GM12874 (cell line): ENCODE results near the gene CD200.

ENCODE experiments used
- TF ChIP-seq, protein P1 (sequence below): IDR thresholded peaks from 2 replicates; pipeline ENCODE4 v1.5.1; 2011; ENCODE audit warnings: low read depth, mild to moderate bottlenecking, control low read depth, low read length, moderate library complexity; ENCODE audit not compliant: insufficient read depth

Gene CD200, protein sequence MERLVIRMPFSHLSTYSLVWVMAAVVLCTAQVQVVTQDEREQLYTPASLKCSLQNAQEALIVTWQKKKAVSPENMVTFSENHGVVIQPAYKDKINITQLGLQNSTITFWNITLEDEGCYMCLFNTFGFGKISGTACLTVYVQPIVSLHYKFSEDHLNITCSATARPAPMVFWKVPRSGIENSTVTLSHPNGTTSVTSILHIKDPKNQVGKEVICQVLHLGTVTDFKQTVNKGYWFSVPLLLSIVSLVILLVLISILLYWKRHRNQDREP

DNA sequence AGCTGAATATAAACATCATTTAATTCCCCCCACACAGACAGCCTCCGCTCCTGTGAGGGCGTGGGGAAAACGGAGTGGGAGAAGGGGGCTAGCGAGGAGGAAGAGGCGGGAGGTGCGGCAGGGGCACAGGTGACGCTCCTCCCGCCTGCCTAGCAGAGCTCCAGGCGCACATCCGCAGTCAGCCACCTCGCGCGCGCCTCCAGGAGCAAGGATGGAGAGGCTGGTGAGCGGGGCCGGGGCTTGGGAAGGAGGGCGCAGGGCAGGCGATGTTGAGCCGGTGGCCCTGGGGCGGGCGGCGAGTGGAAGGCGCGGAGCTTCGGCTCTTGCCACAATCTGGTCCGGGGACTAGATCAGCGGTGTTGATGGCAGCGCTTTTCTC lies at the start of gene CD200:
Gene CD200 (plus strand): TSS at position 155 of the 379 bp plus-strand sequence. CDS start 57 bp downstream, at position 212.
- TF ChIP-seq, protein P1, sequence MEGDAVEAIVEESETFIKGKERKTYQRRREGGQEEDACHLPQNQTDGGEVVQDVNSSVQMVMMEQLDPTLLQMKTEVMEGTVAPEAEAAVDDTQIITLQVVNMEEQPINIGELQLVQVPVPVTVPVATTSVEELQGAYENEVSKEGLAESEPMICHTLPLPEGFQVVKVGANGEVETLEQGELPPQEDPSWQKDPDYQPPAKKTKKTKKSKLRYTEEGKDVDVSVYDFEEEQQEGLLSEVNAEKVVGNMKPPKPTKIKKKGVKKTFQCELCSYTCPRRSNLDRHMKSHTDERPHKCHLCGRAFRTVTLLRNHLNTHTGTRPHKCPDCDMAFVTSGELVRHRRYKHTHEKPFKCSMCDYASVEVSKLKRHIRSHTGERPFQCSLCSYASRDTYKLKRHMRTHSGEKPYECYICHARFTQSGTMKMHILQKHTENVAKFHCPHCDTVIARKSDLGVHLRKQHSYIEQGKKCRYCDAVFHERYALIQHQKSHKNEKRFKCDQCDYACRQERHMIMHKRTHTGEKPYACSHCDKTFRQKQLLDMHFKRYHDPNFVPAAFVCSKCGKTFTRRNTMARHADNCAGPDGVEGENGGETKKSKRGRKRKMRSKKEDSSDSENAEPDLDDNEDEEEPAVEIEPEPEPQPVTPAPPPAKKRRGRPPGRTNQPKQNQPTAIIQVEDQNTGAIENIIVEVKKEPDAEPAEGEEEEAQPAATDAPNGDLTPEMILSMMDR = no peak

DNA sequence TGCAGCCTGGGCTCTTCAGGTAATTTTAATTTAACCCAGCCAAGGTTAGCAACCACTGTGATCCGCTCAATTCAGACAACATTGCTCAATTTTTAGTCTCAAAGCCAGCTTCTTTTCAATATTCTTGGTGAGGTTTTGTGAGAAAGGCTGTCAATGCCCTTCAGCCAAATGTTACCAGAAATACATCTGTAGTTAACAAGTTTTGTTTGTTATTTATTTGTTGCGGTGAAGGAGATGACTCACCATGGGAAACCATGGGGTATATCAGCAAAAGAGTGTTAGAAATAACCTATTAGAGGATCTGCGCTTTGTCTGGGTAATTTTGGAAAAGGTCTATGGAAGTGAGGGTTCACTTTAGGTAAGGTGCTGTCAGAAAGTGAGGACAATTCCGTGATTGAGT lies 43.9 kb upstream of the CD200 start:
- TF ChIP-seq, protein P1 = no peak

DNA sequence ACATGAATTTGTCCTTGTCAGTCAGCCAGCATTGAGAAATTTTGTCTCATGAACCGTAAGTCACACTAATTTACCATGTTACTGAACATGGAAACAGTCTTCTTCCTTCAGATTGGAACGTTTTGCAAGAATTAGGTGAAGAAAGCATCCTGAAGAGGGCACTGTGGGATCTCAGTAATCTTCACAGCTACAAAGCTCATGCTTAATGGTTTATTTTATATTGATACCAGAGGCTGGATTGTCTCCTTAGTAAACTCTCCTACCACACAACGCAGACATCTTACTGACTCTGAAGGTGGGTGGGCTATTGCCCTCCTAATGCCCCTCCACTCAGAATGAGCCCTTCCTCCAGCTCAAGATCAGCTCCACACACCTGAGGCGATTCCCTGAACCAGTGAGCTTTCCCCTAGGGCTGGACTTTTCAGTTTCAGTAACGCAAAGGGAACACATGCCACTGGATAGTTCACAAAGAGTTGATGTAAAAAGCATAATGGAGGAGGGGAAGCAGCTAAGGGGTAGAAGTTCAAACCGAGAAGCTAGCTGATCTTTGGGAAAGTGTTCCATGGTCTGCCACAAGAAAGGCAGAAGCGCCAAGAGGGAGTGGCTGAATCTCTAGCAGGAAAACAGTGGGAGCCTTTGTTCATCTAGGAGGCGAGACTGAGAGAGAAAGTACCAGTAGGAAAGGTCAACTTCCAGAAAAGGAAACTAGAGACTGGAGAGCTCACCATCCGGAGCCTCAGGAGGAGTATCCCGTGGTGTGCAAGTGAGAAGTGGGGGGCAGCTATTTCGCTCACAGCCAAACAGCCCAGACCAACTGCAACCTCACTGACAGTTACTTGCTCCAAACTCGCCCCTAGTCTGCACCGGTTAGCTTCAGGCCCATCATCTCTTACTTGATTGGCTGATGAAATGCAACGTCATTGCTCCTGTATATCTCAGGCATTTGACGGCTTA lies 39.3 kb upstream of the CD200 start, which contains the start of gene SLC9C1:
Gene SLC9C1 (minus strand): TSS at position 849 of the 954 bp plus-strand sequence. CDS start 7,425 bp downstream, outside the sequence.
- TF ChIP-seq, protein P1 = peak; percentile 50; the same call in 1 of the 2 replicates

DNA sequence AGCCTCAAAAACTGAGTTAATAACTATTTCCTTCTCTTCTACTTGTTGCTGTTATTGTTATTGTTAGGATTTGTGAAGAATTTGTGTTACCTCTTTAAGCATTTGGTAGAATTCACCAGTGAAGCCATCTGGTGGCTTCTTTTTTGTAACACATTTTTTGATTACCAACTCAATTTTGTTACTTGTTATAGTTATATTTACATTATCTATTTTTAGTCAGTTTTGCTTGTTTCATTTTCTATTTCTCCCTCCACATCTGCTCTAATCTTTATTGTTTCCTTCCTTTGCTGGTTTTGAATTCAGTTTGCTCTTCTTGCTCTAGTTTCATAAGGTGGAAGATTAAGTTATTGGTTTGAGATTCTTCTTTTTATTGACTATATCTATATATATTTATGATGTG lies 35.2 kb upstream of the CD200 start:
- TF ChIP-seq, protein P1 = no peak

DNA sequence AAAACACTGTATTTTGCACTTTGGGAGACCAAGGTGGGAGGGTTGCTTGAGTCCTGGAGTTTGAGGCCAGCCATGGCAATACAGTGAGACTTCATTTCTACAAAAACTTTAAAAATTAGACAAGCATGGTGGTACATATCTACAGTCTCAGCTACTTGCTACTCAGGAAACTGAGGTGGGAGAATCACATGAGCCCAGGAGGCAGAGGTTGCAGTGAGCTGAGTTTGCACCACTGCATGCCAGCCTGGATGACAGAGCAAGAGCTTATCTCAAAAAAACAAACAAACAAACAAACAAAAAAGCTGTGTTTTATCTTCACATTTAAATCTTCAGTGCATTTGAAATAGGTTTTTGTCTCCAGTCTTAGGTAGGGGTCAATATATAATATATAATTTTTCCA lies 34.2 kb upstream of the CD200 start:
- TF ChIP-seq, protein P1 = no peak

DNA sequence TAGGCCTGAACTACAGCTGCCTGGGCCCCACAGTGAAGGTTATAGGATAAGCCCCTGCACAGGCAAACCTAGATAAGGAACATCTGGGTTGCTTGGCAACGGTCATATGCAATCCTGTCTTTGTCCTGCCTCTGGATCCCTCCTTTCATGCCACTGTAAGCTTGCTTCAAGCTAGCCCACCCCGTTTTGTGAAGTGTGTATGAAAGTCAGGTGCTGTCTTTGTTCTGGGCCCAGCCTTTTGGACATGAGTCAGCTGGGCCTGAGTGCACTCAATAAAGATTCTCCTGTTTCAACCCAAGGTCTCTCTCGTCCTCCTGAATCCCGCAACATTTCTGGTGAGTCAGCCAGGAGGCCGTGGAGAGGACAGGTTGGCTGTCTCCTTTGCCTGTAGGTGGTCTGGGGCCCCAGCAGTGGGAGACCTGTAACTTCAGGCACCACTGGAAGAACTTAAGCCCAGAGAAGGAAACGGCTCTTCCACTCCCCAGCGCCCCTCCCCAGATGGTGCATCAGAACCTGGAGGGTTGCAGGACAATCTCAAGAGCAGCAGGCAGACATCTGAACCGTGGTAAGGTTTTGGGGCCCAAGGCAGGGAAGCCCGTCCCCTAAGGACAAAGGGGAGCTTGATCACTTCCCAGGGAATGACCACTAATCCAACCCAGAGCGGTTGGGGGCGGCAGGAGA lies 30.7 kb upstream of the CD200 start:
- TF ChIP-seq, protein P1 = no peak
